T-helper 2 cell treated with Interferon-gamma antibody and Interleukin-4, amounts not matched to agents 100 ng/mL and 5 ng/mL, for 36 hours (primary cell): ENCODE measurements around the gene SNAP29. TPM values are rescaled to one million over a fixed set of nuclear protein-coding genes. Genes with fewer than 3 reads are reported as not detected.
"Not testable (repeated sequence)": the region's sequence is repeated elsewhere in the genome, so short reads cannot be mapped to it uniquely, and the experiment has no call there.

ENCODE experiments used
- intact Hi-C: fragments of 100-400 bp; cut with micrococcal nuclease; formaldehyde crosslinking; loops from one replicate; pipeline ENCODE4 v1.15.1; 2023
- total RNA-seq: library from RNA; stranded (reverse); gene quantifications from 2 replicates; pipeline ENCODE4 v1.2.3, GENCODE V29; 2022

Gene SNAP29
- total RNA-seq, 1 donor from 2014 or later: 30.4 TPM

GRCh38 chr22:20834725-20835124, 24.1 kb upstream of the SNAP29 start:
- intact Hi-C loops: no loop called here

DNA sequence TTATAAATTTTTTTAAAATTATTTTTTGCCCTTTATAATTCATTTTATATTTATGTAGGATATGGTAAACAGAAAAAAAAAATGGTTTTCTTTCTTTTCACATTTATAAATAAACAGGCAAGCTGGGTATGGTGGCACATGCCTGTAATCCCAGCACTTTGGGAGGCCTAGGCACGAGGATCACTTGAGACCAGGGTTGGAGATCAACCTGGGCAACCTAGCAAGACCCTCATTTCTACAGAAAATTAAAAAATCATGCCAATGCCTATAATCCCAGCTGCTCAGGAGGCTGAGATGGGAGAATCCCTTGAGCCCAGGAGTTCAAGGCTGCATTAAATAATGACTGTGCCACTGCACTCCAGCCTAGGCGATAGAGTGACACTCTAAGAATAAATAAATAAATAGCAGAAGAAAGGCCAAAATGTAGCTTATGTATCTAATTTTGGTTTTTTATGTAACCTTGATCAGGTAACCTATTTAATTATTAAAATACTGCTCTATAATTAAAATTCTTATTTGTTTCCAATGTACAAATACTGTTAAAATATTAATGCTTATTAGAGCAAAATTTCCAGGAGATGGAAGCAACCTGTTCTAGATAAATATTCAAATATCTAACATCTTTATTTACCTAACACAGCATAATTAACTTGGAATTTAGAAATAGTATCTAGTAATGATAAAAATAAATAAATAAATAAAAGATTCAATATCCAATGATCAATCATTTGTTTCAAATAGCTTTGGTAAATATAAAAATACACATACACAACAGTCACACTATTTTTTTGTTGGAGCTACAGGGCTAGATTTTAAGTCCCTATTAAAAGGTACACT, 21.6 kb upstream of the SNAP29 start:
- intact Hi-C loops: no loop called here

DNA sequence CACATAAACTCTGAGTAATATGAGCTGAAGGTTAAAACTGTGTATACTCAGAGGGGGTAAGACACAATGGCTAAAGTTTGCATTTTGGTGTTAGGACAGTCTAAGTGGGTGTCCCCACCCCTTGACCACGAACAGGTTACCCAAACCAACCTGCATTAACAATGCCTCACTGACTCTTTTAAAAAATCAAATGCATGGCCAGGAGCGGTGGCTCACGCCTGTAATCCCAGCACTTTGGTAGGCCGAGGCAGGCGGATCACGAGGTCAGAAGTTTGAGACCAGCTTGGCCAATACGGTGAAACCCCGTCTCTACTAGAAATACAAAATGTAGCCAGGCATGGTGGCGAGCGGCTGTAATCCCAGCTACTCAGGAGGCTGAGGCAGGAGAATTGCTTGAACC, 19.5 kb upstream of the SNAP29 start:
- intact Hi-C loops: not testable (repeated sequence)

GRCh38 chr22:20839837-20840645, 18.8 kb upstream of the SNAP29 start:
- intact Hi-C loops: no loop called here

DNA sequence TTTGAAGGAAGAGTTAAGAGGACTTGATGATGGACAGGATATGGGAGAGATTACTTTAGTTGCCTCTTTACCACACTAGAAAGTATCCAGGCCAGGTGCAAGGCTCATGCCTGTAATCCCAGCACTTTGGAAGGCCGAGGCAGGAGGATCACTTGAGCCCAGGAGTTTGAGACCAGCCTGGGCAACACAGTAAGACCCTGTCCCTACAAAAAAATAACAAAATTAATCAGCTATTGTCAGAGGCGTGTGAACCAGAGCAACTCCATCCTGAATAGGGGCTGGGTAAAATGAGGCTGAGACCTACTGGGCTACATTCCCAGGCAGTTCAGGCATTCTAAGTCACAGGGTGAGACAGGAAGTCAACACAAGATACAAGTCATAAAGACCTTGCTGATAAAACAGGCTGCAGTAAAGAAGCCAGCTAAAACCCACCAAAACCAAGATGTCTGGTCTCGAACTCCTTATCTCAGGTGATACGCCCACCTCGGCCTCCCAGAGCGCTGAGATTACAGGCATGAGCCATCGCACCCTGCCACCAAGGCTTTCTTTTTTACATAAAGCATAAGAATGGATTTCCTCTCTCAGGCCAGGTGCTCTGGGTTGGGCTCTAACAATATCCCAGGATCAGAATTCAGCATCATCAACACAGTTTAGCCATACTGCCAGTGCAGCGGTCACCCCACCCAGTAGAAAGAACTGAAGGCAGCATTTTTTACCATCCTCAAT, 18.0 kb upstream of the SNAP29 start:
- intact Hi-C loops: no loop called here

GRCh38 chr22:20843501-20843900, 15.3 kb upstream of the SNAP29 start:
- intact Hi-C loops: no loop called here

- intact Hi-C loops: no loop called here
These were observed 14.5 kb upstream of the SNAP29 start for GRCh38 chr22:20844055-20845037.

GRCh38 chr22:20847318-20847822, 11.4 kb upstream of the SNAP29 start:
- intact Hi-C loops: no loop called here

DNA sequence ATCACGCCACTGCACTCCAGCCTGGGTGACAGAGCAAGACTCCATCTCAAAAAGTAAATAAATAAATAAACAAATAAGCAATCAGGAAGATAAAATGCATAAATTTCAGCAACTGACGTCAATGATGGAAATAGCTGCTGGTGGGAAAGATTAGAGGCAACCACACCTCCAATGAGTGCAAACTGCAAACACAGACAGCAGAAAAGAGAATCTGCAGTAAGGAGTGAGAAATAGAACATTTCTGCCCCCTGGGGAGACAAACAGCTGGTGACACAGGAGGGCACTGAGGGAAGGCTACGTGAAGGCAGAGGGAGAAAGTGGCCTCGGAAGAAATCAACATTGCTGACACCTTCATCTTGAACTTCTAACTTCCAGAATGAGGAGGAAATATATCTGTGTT, 6.7 kb upstream of the SNAP29 start:
- intact Hi-C loops: no loop called here

DNA sequence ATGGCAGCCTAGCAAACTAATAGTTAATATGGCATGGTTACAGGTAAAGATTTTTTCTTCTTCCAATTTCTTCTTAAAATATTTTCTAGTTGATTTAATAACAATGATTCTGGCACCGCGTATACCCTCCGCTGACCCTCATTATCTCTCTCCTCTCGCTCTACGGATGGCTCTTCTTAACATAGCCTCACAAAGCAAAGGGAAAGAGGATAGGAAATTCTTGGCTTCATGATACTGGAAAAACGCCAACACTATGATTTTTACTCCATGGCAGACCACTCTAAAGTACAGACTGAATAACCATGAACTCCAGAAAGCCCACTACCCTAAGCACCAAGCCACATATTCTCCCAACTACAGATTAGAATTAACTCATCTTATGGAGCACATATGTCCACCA, 6.3 kb upstream of the SNAP29 start:
- intact Hi-C loops: no loop called here

DNA sequence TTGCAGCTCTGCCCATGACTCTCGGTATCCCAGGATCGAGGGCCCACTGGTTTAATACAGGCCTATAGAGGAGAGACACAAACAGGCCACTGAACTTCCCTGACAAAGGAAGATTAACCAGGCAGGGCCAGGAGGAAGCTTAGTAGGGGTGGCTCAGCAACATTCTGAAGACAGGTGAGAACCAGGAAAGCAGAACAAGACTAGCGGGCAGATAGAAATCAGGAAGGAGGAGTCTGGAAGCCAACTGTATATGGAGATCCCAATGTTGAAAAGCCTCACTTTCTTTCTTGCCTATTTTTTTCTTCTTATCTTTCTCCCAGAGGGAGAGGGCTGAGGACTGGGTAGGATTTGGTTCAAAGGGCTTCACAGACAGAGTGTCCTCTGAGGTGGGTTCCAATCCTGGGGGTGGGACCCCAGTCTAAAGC, 5.6 kb upstream of the SNAP29 start:
- intact Hi-C loops: no loop called here

- intact Hi-C loops: no loop called here
These were observed 1.6 kb upstream of the SNAP29 start for GRCh38 chr22:20857247-20857643.

DNA sequence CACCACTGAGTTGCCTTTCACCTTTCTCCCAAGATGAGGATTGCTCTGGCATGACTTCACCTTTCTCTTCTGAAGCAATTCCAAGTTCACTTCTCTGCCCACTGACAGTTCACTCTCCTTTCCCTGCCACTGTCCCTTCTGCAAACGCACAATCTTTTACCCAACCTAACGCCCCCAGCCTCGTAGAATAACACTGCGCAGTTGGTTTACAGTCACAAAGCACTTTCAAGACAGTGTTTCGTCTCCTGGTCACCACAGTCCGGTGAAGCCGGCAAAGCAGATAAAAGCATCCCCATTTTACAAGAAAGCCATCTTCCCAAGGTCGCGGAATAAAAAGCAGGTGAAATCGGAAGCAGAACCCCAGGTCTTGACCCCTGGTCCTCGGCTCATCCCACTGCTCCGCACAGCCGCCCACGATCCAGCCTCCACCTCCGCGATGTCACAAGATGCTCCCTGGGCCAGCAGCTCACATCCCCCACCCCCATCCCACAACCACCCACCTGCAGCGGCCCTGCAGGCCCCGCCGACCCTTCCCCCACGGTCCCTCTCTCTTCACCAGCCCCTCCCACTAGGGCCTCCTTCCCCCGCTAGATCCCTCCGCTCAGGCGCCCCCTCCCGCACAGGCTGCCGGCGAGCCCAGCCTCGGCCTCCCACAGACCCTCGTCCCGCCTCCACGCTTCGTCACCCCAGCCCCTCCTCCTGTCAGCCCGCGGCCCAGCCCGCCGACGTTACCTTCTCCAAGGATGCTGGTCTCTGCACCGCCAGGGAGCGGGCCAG, 781 bp upstream of the SNAP29 start:
- intact Hi-C loops: loop anchor here (1.0 to 2.0 kb wide), 4 partner anchors 59 to 741 kb away; partner anchors contain the start of genes CRKL, MED15, RANBP1 and THAP7

DNA sequence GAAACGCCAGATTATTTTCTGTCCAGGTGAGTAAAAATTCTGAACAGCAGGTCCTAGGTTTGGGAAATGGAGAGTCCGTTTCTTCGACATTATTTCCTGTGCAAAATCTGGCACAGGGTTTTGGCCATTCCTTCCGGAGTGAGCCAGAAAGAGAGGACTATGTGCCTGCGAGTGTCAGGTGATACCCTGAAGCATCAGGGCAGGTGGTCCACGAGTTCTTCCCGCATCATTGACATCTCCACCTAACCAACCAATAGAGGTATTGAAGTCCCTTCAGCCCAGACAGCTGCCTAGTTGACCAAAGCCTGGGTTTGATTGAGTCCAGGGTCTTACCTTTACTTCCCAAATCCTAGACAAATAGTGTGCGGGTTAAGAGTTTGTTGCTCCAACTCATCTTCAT, 808 bp downstream of the SNAP29 start:
- intact Hi-C loops: loop anchor here (1.0 to 2.0 kb wide), 2 partner anchors 123 to 743 kb away; partner anchors contain the start of genes LZTR1, RANBP1 and TRMT2A

DNA sequence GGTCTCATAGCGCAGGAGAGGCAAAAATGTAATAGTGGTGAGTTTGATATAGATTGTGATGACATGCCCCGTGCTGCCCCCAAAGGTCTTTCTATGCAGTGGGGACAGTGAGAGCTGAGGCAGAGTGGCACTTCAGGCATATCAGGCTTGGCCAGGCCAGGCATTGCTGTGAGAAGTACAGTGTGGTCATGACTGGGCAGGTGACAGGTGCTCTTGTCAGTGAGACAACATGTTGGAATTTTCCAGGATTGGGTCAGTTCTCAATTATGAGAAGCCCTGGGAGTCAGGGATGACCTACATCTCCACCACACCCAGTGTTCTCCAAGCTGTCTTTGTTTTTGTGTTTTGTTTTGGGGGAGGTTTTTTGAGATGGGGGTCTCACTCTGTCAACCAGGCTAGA, 3.7 kb downstream of the SNAP29 start:
- intact Hi-C loops: no loop called here

DNA sequence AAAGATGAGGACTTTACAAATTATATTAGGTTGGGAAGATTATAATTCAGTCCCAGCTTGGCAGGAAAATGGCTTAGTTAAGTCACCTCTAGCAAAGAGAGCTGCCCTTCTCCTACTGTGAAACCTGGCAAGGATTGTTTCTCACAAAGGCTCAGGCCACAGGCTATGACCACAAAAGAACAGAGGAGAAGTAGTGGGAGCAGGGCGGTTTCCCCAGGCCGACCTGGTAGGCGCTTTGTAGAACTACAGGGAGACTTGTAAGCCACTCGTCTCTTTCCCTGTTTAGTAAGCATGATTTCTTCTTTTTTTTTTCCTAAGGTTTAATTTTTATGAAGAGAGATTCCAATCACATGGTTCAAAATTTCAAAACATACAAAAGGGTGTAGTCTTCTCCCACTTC, 4.6 kb downstream of the SNAP29 start:
- intact Hi-C loops: no loop called here

- intact Hi-C loops: no loop called here
These were observed 5.5 kb downstream of the SNAP29 start for GRCh38 chr22:20864186-20864908.

- intact Hi-C loops: no loop called here
These were observed 6.5 kb downstream of the SNAP29 start for GRCh38 chr22:20865331-20865730.
